Left lung (tissue), 10 donors: ENCODE measurements around the gene SESN1. TPM values are rescaled to one million over a fixed set of nuclear protein-coding genes. Genes with fewer than 3 reads are reported as not detected.

Source experiments
- ATAC-seq: fragments of 200-7000 bp; cut with Tn5 transposase; one replicate; pipeline ENCODE4 v1.9.1; 2020; ENCODE audit warnings: moderate library complexity
- DNase-seq, 4 donors: peaks; one replicate each; pipeline ENCODE4 v3.0.0-alpha.2; 2013 to 2020
- H3K27ac ChIP-seq, 2 donors: fragments of 200-600 bp; sonication (generic) in 1 of 2; one replicate each; pipeline versions ENCODE4 v1.5.0 to v1.8.0; 2020 to 2021
- H3K27me3 ChIP-seq, 2 donors: fragments of 200-600 bp; sonication (generic) in 1 of 2; one replicate each; pipeline versions ENCODE4 v1.5.0 to v1.8.0; 2020 to 2021
- H3K36me3 ChIP-seq, 2 donors: fragments of 200-600 bp; sonication (generic) in 1 of 2; one replicate each; pipeline versions ENCODE4 v1.5.0 to v1.8.0; 2020 to 2021
- H3K4me1 ChIP-seq, 2 donors: fragments of 200-600 bp; one replicate each; pipeline ENCODE4 v1.8.0; 2021
- H3K4me3 ChIP-seq, 2 donors: fragments of 200-600 bp; sonication (generic) in 1 of 2; one replicate each; pipeline versions ENCODE4 v1.5.0 to v1.8.0; 2020 to 2021; ENCODE audit warnings: mild to moderate bottlenecking in 1 of 2
- H3K9me3 ChIP-seq, 2 donors: fragments of 200-600 bp; sonication (generic) in 1 of 2; one replicate each; pipeline versions ENCODE4 v1.5.0 to v1.8.0; 2020 to 2021
- CTCF ChIP-seq, 2 donors: fragments of 200-600 bp; sonication (generic) in 1 of 2; IDR thresholded peaks; one replicate each; pipeline versions ENCODE4 v1.5.0 to v1.8.0; 2021; ENCODE audit warnings: antibody characterized with exemption in 2 of 2
- intact Hi-C, 2 donors: fragments of 100-400 bp; cut with DNase I; formaldehyde crosslinking; loops; one replicate each; pipeline versions ENCODE4 v1.11.2 to v1.14.2; 2022
- polyA plus RNA-seq, 6 donors: library from polyadenylated mRNA; unstranded; fragments of 120-200 nt; gene quantifications; one replicate each; pipeline ENCODE4 v1.2.1, GENCODE V29; 2013; ENCODE audit not compliant: insufficient read length in 6 of 6
- total RNA-seq, 2 donors: library from RNA; stranded (reverse); fragmentation: NEBNext Ultra II Directional; extraction: Animal tissue kit (Norgen Biotek cat#: 25700); gene quantifications; one replicate each; pipeline ENCODE4 v1.2.1, GENCODE V29; 2021
- donor health status: DM: no; HTN: yes; CAD: no.
- donor health status: DM: no; HTN: no; CAD: no.

SESN1 gene
- total and polyA plus RNA-seq, 8 donors, result 20.5 to 90.5 (median 65.7) TPM

- Histone ChIP-seq H3K27ac (peak overlapping the region; percentile 13 to 20), H3K4me3 (no peak overlapping the region), H3K4me1 (peaks cover 4 to 5% of the 10 kb centered on the region in 2 donors), H3K36me3 (peaks cover 0 to 70% of the 10 kb centered on the region in 2 donors), H3K9me3 (no peaks in the 10 kb centered on the region), H3K27me3 (no peaks in the 10 kb centered on the region)
- DNase-seq (no peak), ATAC-seq (peak; percentile 17)
- intact Hi-C loops, result no loop called here
- TF ChIP-seq CTCF (IDR thresholded peaks at IDR 0.05), result no peak
Observed at GRCh38 chr6:108988765-108989164, 105.9 kb downstream of the SESN1 start.

GRCh38 chr6:108988296-108988695 lies 106.3 kb downstream of the SESN1 start:
- Histone ChIP-seq H3K27me3 (no peaks in the 10 kb centered on the region), H3K9me3 (no peaks in the 10 kb centered on the region), H3K4me3 (no peak overlapping the region), H3K36me3 (peaks cover 0 to 65% of the 10 kb centered on the region in 2 donors), H3K4me1 (peaks cover 5 to 9% of the 10 kb centered on the region in 2 donors), H3K27ac (peak overlapping the region; percentile 13 to 41)
- ATAC-seq (peak; percentile 93), DNase-seq (no peak)
- intact Hi-C loops, result no loop called here
- no peak for TF ChIP-seq CTCF (IDR thresholded peaks at IDR 0.05)

GRCh38 chr6:108987156-108987555 lies 107.5 kb downstream of the SESN1 start:
- Histone ChIP-seq H3K9me3 (no peaks in the 10 kb centered on the region), H3K4me3 (no peak overlapping the region), H3K27me3 (no peaks in the 10 kb centered on the region), H3K36me3 (peaks cover 0 to 54% of the 10 kb centered on the region in 2 donors), H3K27ac (no peak overlapping the region), H3K4me1 (peaks cover 5 to 10% of the 10 kb centered on the region in 2 donors)
- no peak for DNase-seq
- no peak for ATAC-seq
- intact Hi-C loops, result no loop called here
- TF ChIP-seq CTCF (IDR thresholded peaks at IDR 0.05), result no peak

- H3K4me3 ChIP-seq, result no peak overlapping the region
- no peak for DNase-seq
- peaks cover 0 to 5% of the 10 kb centered on the region in 2 donors for H3K9me3 ChIP-seq
- ATAC-seq, result no peak
- H3K27me3 ChIP-seq, result no peaks in the 10 kb centered on the region
- peaks cover 5 to 10% of the 10 kb centered on the region in 2 donors for H3K4me1 ChIP-seq
- H3K36me3 ChIP-seq, result peaks cover 0 to 39% of the 10 kb centered on the region in 2 donors
- no peak overlapping the region for H3K27ac ChIP-seq
- TF ChIP-seq CTCF (IDR thresholded peaks at IDR 0.05), result no peak
- intact Hi-C loops, result no loop called here
Observed at GRCh38 chr6:108985301-108985700, 109.3 kb downstream of the SESN1 start.

- Histone ChIP-seq H3K27me3 (no peaks in the 10 kb centered on the region), H3K4me3 (no peak overlapping the region), H3K9me3 (peaks cover 0 to 7% of the 10 kb centered on the region in 2 donors), H3K27ac (no peak overlapping the region), H3K36me3 (peaks cover 0 to 18% of the 10 kb centered on the region in 2 donors), H3K4me1 (peaks cover 5 to 10% of the 10 kb centered on the region in 2 donors)
- intact Hi-C loops, result no loop called here
- TF ChIP-seq CTCF (IDR thresholded peaks at IDR 0.05), result no peak
- DNase-seq (no peak), ATAC-seq (no peak)
Observed at GRCh38 chr6:108983151-108983550, 111.5 kb downstream of the SESN1 start.
